Fibroblast of lung (primary cell): ENCODE results near the gene METTL25. TPM values are rescaled to one million over a fixed set of nuclear protein-coding genes. Genes with fewer than 3 reads are reported as not detected.
"Not testable (repeated sequence)": the region's sequence is repeated elsewhere in the genome, so short reads cannot be mapped to it uniquely, and the experiment has no call there.

Experiments
- DNase-seq, 2 donors: peaks; one replicate each; pipeline versions ENCODE4 v3.0.0 to v3.0.0-alpha.2; 2010; ENCODE audit warnings: low read depth in 2 of 2
- H2AFZ ChIP-seq: 2 replicates; pipeline ENCODE4 v1.5.1; 2012; ENCODE audit warnings: low read length, control low read depth, inconsistent platforms
- H3K27ac ChIP-seq: 2 replicates; pipeline ENCODE4 v1.5.1; 2011; ENCODE audit warnings: low read length, control low read depth; ENCODE audit not compliant: insufficient read depth
- H3K27me3 ChIP-seq: 2 replicates; pipeline ENCODE4 v1.5.1; 2011; ENCODE audit warnings: mild to moderate bottlenecking, low read length; ENCODE audit not compliant: control insufficient read depth, insufficient read depth
- H3K36me3 ChIP-seq: 2 replicates; pipeline ENCODE4 v1.5.1; 2011; ENCODE audit warnings: low read length; ENCODE audit not compliant: control insufficient read depth, insufficient read depth
- H3K4me1 ChIP-seq: 2 replicates; pipeline ENCODE4 v1.5.1; 2011; ENCODE audit warnings: low read length; ENCODE audit not compliant: control insufficient read depth, insufficient read depth; ENCODE audit errors: extremely low read depth
- H3K4me2 ChIP-seq: 2 replicates; pipeline ENCODE4 v1.5.1; 2011; ENCODE audit warnings: low read length, control low read depth; ENCODE audit not compliant: insufficient read depth; ENCODE audit errors: extremely low read depth
- H3K4me3 ChIP-seq, 4 experiments: fragments of 200-600 bp in 1 of 4; sonication (generic) in 1 of 4; replicated peaks in 1 of 4; 2 replicates each; pipeline ENCODE4 v1.5.1; 2011 to 2016; ENCODE audit warnings: low read length in 4 of 4, low read depth in 3 of 4, mild to moderate bottlenecking in 3 of 4, control low read depth in 2 of 4, inconsistent platforms in 1 of 4, mixed read lengths in 1 of 4; ENCODE audit not compliant: insufficient read depth in 1 of 4; ENCODE audit errors: control extremely low read depth in 1 of 4
- H3K79me2 ChIP-seq: 2 replicates; pipeline ENCODE4 v1.5.1; 2012; ENCODE audit warnings: mild to moderate bottlenecking, low read length, inconsistent platforms; ENCODE audit not compliant: control insufficient read depth, insufficient read depth
- H3K9ac ChIP-seq: 2 replicates; pipeline ENCODE4 v1.5.1; 2011; ENCODE audit warnings: mild to moderate bottlenecking, low read length, control low read depth; ENCODE audit not compliant: insufficient read depth
- H3K9me3 ChIP-seq: 2 replicates; pipeline ENCODE4 v1.5.1; 2012; ENCODE audit warnings: low read depth, low read length; ENCODE audit not compliant: control insufficient read depth, insufficient read depth
- H4K20me1 ChIP-seq: 2 replicates; pipeline ENCODE4 v1.5.1; 2011; ENCODE audit warnings: low read length; ENCODE audit not compliant: control insufficient read depth, insufficient read depth; ENCODE audit errors: extremely low read depth
- CTCF ChIP-seq, 2 donors: IDR thresholded peaks in 1 of 2; conservative IDR thresholded peaks in 1 of 2; 1 replicate in 1 of 2; 2 replicates in 1 of 2; pipeline ENCODE4 v1.5.1; 2011 to 2012; ENCODE audit warnings: low read length in 2 of 2, control low read depth in 1 of 2, inconsistent platforms in 1 of 2, low read depth in 1 of 2, mild to moderate bottlenecking in 1 of 2
- EZH2 ChIP-seq: IDR thresholded peaks from 2 replicates; pipeline ENCODE4 v1.5.1; 2012; ENCODE audit warnings: low read length, control low read depth, mild to moderate bottlenecking; ENCODE audit errors: missing control alignments
- polyA plus RNA-seq, 2 donors: library from polyadenylated mRNA; depleted of rRNA in 1 of 2; stranded (reverse) in 1 of 2; unstranded in 1 of 2; fragments of >200 nt; gene quantifications; 2 replicates each; pipeline ENCODE4 v1.2.1, GENCODE V29; 2011 to 2012; ENCODE audit warnings: missing spikeins in 1 of 2
- total RNA-seq: library from RNA; depleted of rRNA; stranded (reverse); fragments of >200 nt; gene quantifications from 2 replicates; pipeline ENCODE4 v1.2.1, GENCODE V29; 2014

Gene METTL25
- total and polyA plus RNA-seq, 2 donors (not counting 1 experiment from before 2014, with no cell fraction given): 4.2 to 6.9 TPM

- Histone ChIP-seq H3K27ac (peak overlapping the region; percentile 22), H3K36me3 (no peaks in the 10 kb centered on the region), H3K9me3 (no peaks in the 10 kb centered on the region), H3K9ac (no peak overlapping the region), H3K4me1 (peaks cover 3% of the 10 kb centered on the region), H2AFZ (peak overlapping the region; percentile 87), H3K4me2 (peak overlapping the region; percentile 91), H4K20me1 (no peaks in the 10 kb centered on the region), H3K4me3 (peak overlapping the region; percentile 84 to 98 (median 96)), H3K79me2 (peaks cover 20% of the 10 kb centered on the region), H3K27me3 (no peaks in the 10 kb centered on the region)
- no peak for TF ChIP-seq CTCF (conservative IDR thresholded peaks at IDR 0.05 in 1 of 2, IDR thresholded peaks at IDR 0.05 in 1 of 2; ENCODE audit: low read depth in 1 of 2, low read length in 2 of 2)
- DNase-seq: peak; percentile 11 to 13
Measured at GRCh38 chr12:82359115-82359478, 768 bp downstream of the METTL25 start.

DNA sequence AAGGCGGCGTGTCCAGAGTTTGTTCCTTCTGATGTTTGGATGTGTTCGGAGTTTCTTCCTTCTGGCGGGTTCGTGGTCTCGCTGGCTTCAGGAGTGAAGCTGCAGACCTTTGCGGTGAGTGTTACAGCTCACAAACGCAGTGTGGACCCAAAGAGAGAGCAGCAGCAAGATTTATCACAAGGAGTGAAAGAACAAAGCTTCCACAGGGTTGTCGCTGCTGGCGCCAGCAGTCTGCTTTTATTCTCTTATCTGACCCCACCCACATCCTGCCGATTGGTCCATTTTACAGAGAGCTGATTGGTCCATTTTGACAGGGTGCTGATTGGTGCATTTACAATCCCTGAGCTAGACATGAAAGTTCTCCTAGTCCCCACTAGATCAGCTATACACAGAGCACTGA, 2.5 kb downstream of the METTL25 start:
- H3K4me2 ChIP-seq, H4K20me1 ChIP-seq, DNase-seq, H3K36me3 ChIP-seq, H3K9me3 ChIP-seq, H3K4me1 ChIP-seq, H2AFZ ChIP-seq, H3K27ac ChIP-seq, H3K27me3 ChIP-seq, H3K9ac ChIP-seq, H3K4me3 ChIP-seq: not testable (repeated sequence)
- peaks cover 20% of the 10 kb centered on the region for H3K79me2 ChIP-seq

DNA sequence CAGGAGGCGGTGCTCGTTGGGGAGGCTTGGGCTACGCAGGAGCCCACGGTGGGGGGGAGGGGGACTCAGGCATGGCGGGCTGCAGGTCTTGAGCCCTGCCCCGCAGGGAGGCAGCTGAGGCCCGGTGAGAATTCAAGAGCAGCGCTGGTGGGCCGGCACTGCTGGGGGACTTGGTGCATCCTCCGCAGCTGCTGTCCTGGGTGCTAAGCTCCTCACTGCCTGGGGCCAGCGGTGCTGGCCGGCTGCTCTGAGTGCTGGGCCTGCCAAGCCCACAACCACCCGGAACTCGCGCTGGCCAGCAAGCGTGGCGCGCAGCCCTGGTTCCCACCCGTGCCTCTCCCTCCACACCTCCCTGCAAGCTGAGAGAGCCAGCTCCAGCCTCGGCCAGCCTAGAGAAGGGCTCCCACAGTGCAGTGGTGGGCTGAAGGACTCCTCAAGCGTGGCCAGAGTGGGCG, 3.2 kb downstream of the METTL25 start:
- Histone ChIP-seq H3K27me3 (no peaks in the 10 kb centered on the region), H3K9me3 (no peaks in the 10 kb centered on the region), H3K4me3 (no peak overlapping the region), H3K4me2 (no peak overlapping the region), H4K20me1 (no peaks in the 10 kb centered on the region), H3K4me1 (peaks cover 3% of the 10 kb centered on the region), H3K79me2 (peaks cover 15% of the 10 kb centered on the region), H2AFZ (no peak overlapping the region), H3K36me3 (no peaks in the 10 kb centered on the region), H3K9ac (no peak overlapping the region), H3K27ac (no peak overlapping the region)
- TF ChIP-seq CTCF (conservative IDR thresholded peaks at IDR 0.05 in 1 of 2, IDR thresholded peaks at IDR 0.05 in 1 of 2; ENCODE audit: low read depth in 1 of 2, low read length in 2 of 2) (no peak), EZH2 (no peak)
- no peak for DNase-seq
